DND-41 (cell line): ENCODE data around the gene C16orf74.

ENCODE experiments used
- ATAC-seq: fragments of 200-7000 bp; cut with Tn5 transposase; 3 replicates; pipeline ENCODE4 v1.9.1; 2021; ENCODE audit warnings: low read depth; ENCODE audit not compliant: insufficient read depth
- DNase-seq: peaks from one replicate; pipeline ENCODE4 v3.0.0-alpha.2; 2020
- H2AFZ ChIP-seq: 2 replicates; pipeline ENCODE4 v1.6.0; 2012; ENCODE audit warnings: low read depth, low read length
- H3K27ac ChIP-seq: 2 replicates; pipeline ENCODE4 v1.5.1; 2012; ENCODE audit warnings: low read length, inconsistent platforms
- H3K27me3 ChIP-seq: fragments of 200-600 bp; sonication (generic); 2 replicates; pipeline ENCODE4 v1.6.0; 2012; ENCODE audit warnings: low read length, mild to moderate bottlenecking, inconsistent platforms; ENCODE audit not compliant: insufficient read depth, poor library complexity
- H3K36me3 ChIP-seq: 2 replicates; pipeline ENCODE4 v1.5.1; 2012; ENCODE audit warnings: low read length, inconsistent platforms; ENCODE audit not compliant: insufficient read depth
- H3K4me1 ChIP-seq: 2 replicates; pipeline ENCODE4 v1.5.1; 2012; ENCODE audit warnings: mild to moderate bottlenecking, low read length; ENCODE audit not compliant: insufficient read depth
- H3K4me2 ChIP-seq: 2 replicates; pipeline ENCODE4 v1.6.0; 2012; ENCODE audit warnings: mild to moderate bottlenecking, moderate library complexity, low read length, inconsistent platforms; ENCODE audit not compliant: insufficient read depth
- H3K4me3 ChIP-seq, 2 experiments: fragments of 200-600 bp in 1 of 2; shearing (Covaris generic) in 1 of 2; 2 replicates each; pipeline ENCODE4 v1.5.1; 2012 to 2016; ENCODE audit warnings: inconsistent platforms in 2 of 2, low read length in 2 of 2, mild to moderate bottlenecking in 2 of 2, low read depth in 1 of 2, moderate library complexity in 1 of 2
- H3K79me2 ChIP-seq: 2 replicates; pipeline ENCODE4 v1.6.0; 2012; ENCODE audit warnings: low read length, inconsistent platforms; ENCODE audit not compliant: insufficient read depth
- H3K9ac ChIP-seq: 2 replicates; pipeline ENCODE4 v1.6.0; 2012; ENCODE audit warnings: low read depth, mild to moderate bottlenecking, inconsistent platforms, low read length, moderate library complexity
- H3K9me3 ChIP-seq: 2 replicates; pipeline ENCODE4 v1.5.1; 2012; ENCODE audit warnings: low read length, moderate library complexity, mild to moderate bottlenecking, inconsistent platforms; ENCODE audit not compliant: insufficient read depth, severe bottlenecking
- H4K20me1 ChIP-seq: 2 replicates; pipeline ENCODE4 v1.6.0; 2012; ENCODE audit warnings: low read length; ENCODE audit not compliant: insufficient read depth
- EZH2 ChIP-seq: IDR thresholded peaks from 3 replicates; pipeline ENCODE4 v1.6.1; 2012; ENCODE audit warnings: borderline replicate concordance, low read depth, mild to moderate bottlenecking, moderate library complexity, low read length, inconsistent platforms; ENCODE audit not compliant: severe bottlenecking
- TF ChIP-seq, protein P1 (sequence below): IDR thresholded peaks from 2 replicates; pipeline ENCODE4 v1.5.1; 2012; ENCODE audit warnings: borderline replicate concordance, low read length, moderate library complexity, mild to moderate bottlenecking; ENCODE audit not compliant: poor library complexity, severe bottlenecking; ENCODE audit errors: extremely low read depth

Gene C16orf74

DNA sequence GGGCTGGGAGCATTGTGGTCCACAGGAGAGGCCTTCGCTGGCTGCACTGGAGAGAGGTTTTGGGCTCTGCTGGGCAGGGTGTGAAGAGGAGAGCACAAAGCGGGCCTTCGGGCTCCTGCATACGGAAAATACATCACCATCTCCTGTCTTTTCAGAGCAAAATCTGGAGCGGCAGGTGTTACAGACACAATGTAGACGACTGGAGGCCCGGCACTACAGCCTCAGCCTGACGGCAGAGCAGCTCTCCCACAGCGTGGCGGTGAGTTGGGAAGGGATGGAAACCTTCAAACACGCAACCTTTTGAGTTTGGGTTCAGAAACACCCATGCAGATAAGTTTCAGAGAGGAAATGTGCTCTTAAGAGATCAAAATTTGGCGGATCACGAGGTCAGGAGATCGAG lies 80.1 kb downstream of the C16orf74 start:
- H3K79me2 ChIP-seq, result peaks cover 9% of the 10 kb centered on the region; the same call in 1 of the 2 replicates
- H3K27me3 ChIP-seq, result no peaks in the 10 kb centered on the region
- H3K9ac ChIP-seq, result no peak overlapping the region
- no peak overlapping the region for H3K27ac ChIP-seq
- no peak overlapping the region for H3K4me2 ChIP-seq
- peaks cover 98% of the 10 kb centered on the region for H3K36me3 ChIP-seq
- no peak for DNase-seq
- H3K9me3 ChIP-seq, result no peaks in the 10 kb centered on the region
- peaks cover 47% of the 10 kb centered on the region for H4K20me1 ChIP-seq
- no peak overlapping the region for H3K4me3 ChIP-seq
- TF ChIP-seq EZH2, result no peak
- TF ChIP-seq, protein P1, sequence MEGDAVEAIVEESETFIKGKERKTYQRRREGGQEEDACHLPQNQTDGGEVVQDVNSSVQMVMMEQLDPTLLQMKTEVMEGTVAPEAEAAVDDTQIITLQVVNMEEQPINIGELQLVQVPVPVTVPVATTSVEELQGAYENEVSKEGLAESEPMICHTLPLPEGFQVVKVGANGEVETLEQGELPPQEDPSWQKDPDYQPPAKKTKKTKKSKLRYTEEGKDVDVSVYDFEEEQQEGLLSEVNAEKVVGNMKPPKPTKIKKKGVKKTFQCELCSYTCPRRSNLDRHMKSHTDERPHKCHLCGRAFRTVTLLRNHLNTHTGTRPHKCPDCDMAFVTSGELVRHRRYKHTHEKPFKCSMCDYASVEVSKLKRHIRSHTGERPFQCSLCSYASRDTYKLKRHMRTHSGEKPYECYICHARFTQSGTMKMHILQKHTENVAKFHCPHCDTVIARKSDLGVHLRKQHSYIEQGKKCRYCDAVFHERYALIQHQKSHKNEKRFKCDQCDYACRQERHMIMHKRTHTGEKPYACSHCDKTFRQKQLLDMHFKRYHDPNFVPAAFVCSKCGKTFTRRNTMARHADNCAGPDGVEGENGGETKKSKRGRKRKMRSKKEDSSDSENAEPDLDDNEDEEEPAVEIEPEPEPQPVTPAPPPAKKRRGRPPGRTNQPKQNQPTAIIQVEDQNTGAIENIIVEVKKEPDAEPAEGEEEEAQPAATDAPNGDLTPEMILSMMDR, result no peak
- H2AFZ ChIP-seq, result no peak overlapping the region
- no peak for ATAC-seq
- no peaks in the 10 kb centered on the region for H3K4me1 ChIP-seq

DNA sequence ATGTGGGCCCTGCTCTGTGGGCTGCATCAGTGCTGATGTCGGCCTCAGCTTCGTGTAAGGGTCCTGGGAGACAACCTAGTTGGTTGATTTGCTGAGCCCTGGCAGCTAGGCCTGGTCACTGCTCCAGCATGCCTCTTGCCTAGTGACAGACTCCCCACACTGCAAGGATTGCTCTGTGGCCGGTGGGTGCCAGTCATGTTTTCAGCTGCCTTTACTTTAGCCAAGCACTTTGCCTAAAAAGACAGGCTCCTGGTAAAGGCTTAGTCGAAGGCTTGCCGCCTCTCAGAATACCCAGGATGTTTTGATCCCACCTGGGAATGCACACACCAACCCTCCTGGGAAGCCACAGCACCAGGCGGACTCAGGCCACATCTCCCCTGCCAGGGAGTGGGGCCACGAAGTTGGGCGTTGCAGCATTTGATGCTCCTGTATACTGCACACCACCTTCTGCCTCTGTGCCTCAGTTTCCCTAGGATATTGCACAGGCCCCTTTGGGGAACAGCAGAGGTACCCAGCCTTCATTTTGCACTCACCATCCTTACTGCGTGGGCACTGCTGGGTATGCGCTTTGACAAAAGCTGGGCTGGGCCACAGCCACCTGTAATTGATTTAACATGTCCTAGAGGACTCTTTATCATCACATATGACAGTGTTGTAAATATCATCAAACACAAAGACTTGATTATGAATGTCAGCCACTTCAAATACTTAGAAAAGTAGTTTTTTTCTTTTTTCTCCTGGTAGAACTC lies 82.0 kb downstream of the C16orf74 start:
- ATAC-seq (no peak; the same call in 2 of the 3 replicates), DNase-seq (no peak)
- no peak for TF ChIP-seq EZH2
- TF ChIP-seq, protein P1, result no peak
- Histone ChIP-seq H3K4me3 (no peak overlapping the region), H2AFZ (no peak overlapping the region), H3K9ac (no peak overlapping the region), H3K27ac (no peak overlapping the region), H3K36me3 (peaks cover 98% of the 10 kb centered on the region), H3K27me3 (no peaks in the 10 kb centered on the region), H3K4me2 (no peak overlapping the region), H3K9me3 (no peaks in the 10 kb centered on the region), H4K20me1 (peaks cover 56% of the 10 kb centered on the region), H3K79me2 (peaks cover 9% of the 10 kb centered on the region; the same call in 1 of the 2 replicates), H3K4me1 (no peaks in the 10 kb centered on the region)

DNA sequence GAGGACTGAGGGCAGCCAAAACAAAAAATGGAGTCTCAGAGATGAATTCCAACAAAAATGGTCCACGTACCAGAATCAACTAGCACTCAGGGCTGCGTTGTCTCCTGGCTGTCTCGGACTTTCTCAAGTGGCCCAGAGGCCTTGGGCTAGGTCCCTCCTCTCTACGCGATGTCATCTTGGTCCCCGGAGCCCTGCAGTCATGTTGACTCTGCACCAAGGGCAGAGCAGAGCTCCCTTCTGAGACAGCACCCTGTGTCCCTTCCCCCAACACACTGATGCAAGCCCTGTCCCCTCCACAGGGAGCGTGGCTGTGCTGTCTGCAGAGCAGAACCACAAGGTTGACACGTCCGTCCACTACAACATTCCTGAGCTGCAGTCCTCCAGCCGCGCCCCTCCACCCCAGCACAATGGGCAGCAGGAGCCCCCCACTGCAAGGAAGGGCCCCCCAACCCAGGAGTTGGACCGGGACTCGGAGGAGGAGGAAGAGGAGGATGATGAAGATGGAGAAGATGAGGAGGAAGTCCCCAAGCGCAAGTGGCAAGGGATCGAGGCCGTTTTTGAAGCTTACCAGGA lies 83.0 kb downstream of the C16orf74 start:
- Histone ChIP-seq H3K79me2 (peaks cover 9% of the 10 kb centered on the region; the same call in 1 of the 2 replicates), H4K20me1 (peaks cover 61% of the 10 kb centered on the region), H3K27me3 (no peaks in the 10 kb centered on the region), H3K4me1 (no peaks in the 10 kb centered on the region), H3K36me3 (peaks cover 98% of the 10 kb centered on the region), H2AFZ (no peak overlapping the region), H3K9ac (no peak overlapping the region), H3K4me3 (no peak overlapping the region), H3K4me2 (no peak overlapping the region), H3K9me3 (no peaks in the 10 kb centered on the region), H3K27ac (no peak overlapping the region)
- DNase-seq (no peak), ATAC-seq (no peak)
- no peak for TF ChIP-seq EZH2
- TF ChIP-seq, protein P1, result no peak
